ENCODE measurements around the gene RBMX2.
A peak's percentile ranks its signal among the peaks of the same experiment; 100 is the strongest.
"Not testable (repeated sequence)": the region's sequence is repeated elsewhere in the genome, so short reads cannot be mapped to it uniquely, and the experiment has no call there.

RBMX2 gene, protein sequence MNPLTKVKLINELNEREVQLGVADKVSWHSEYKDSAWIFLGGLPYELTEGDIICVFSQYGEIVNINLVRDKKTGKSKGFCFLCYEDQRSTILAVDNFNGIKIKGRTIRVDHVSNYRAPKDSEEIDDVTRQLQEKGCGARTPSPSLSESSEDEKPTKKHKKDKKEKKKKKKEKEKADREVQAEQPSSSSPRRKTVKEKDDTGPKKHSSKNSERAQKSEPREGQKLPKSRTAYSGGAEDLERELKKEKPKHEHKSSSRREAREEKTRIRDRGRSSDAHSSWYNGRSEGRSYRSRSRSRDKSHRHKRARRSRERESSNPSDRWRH

DNA sequence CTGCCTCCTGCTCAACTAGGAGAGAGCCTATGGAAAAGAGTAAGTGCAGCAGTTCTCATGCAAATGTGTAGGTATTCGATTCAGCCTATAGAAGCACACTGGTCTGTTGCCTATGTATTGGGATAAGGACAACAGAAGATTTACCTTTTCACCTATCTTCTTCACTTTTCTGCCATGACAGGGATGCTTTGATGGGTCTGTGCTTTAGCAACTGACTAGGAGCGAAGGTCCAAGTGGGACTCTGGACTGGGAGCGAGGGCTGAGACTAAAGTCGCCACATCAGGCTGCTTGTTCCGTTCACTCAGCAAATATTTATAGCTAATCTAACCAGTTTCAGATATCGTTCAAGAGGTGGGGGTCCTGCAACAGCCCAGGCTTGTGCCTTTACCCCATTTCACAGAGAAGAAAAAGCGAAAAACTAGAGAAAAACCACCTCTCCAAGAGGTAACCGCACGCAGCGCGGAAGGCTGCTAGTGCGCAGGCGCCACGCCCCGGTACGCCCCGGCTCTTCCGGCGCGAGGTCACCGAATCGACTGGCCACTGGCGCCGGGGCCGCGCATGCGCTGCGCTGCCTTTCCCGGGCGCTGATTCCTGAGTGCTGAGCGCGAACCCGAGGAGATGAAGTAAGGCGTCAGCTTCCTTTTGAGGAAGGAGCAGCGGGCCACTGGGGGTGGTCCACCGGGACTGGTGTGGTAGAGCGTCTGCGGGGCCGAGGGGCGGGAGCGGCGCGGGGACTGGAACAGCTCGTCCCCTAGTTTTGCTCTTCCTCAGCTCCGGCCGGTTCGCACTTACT lies at the start of gene RBMX2:
RBMX2 (plus strand) TSS at position 573 of the 793 bp plus-strand sequence; CDS start at position 619, 46 bp downstream.
- peak; percentile 61 for DNase-seq

DNA sequence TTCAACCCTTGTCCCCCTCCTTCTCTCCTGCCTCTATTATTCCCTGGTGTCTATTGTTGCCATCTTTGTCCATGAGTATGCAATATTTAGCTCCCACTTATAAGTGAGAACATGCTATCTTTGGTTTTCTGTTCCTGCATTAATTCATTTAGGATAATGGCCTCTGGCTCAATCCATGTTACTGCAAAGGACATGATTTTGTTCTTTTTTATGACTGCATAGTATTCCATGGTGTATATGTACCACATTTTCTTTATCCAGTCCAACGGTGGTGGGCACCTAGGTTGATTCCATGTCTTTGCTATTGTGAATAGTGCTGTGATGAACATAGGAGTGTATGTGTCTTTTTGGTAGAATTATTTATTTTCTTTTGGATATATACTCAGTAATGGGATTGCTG lies 49.7 kb upstream of the RBMX2 start:
- DNase-seq: not testable (repeated sequence)

DNA sequence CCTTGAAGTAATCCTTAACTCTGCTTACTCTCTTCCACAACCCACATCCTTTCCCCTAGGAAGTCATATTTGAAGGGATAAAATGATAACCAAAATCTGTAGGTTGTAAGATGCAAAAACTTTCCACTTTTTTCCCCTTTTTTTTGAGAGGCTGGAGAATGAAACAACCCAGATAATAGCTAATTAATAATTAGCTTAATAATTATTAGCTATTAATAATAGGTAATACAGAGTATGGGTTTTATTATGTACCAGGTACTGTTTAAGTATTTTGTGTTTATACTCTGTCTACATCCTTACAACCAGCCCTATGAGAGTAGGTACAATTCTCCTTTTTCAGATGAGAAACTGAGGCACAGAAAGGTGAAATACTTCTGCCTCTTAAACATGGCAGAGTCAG lies 25.7 kb upstream of the RBMX2 start:
- DNase-seq: no peak

DNA sequence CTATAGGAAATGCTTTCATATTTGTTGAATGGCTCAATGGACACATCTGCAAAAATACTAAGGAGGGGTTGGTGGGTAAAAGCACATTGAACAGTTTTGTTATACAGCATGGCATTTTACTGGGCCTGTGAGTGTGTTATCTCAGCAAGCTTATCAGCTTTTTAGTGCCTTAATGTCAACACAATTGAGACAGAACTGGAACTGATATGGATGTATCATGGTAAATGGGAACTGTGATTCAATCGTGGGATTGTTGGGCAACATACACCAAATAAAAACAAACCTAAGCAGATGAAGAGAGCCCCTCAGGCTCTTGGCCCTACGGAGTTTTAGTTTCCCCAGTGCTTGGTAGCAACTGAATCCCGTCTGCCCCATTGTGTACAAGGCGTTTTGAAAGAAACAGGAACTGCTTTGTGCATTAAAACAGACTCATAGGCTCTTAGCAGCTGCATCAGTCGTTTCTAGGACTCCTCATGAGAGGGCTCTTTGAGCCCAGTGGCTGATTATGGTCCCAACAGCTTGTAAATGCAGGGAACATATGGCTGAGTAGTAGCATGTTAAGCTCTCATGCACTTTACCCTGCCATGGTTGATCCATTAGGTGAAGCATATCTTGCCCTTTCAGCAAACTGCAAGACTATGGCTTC lies 23.6 kb upstream of the RBMX2 start:
- DNase-seq: no peak

DNA sequence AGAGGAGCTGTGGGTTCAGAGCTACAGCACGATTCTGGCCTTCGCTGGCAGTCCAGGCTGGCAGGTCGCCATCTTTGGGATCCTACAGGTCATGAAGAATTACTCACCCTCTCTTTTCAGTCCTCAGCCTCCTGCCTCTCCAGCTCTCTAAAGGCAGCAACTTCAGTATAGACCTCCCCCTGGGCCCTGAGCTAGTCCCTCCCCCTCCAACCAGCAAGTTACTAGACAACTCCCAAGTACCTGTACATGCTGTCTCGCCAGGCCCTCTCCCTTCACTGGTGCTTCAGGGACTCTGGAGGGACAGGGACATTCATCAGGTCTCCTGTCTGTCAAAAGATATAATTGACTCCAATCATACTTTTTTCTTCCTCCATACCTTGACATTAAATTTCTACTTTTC lies 16.3 kb upstream of the RBMX2 start, which contains the start of gene GPR119:
GPR119 (minus strand) TSS at position 155 of the 400 bp plus-strand sequence. CDS start 227 bp downstream, outside the sequence.
- no peak for DNase-seq

DNA sequence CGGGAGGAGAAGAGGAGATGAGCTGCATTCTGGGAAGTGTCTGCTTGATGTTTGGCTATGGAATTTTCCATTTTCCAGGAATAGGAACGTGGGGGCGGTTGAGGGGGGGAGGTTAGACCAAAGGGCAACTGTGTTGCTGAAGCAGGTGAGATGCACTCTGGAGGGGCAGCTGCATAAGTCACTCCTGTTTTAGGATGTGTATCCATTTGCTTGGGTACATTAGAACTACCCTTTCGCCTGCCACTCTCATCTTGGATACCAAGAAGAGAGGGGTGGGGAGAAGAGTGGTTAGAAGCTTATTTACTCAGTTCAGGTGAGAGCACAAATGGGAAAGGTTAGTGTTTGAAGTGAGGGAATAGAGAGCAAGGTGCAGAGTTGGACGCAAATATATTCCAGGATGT lies 15.4 kb upstream of the RBMX2 start:
- no peak for DNase-seq

DNA sequence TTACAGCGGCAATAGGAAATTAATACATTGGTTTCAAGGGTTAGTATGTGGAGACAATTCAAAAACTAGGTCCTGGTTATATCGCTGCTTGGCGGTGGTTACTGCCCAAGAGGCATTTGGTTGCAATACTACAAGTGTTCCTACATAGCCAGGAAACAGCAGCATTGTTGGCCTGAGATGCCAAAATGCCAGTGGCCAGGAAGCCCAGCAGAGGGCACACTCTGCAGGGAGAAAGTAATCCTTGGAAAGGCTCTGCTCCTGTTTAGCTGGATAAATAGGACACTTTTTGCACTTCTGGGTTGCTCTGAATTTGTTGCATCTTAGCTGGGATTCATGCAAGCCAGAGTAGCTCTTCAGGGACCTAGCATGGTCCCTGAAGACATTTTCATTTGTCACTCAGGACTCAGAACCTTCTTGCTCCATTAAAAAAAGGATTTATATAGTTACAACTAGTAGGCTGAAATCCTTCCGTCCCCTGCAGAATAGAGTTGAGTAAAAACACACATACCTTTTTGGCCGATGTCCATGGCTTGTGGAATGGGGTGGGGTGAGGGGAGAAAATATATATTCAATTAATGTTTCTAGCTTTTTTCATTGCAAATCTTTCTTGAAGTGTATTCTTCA lies 8.2 kb upstream of the RBMX2 start:
- no peak for DNase-seq

DNA sequence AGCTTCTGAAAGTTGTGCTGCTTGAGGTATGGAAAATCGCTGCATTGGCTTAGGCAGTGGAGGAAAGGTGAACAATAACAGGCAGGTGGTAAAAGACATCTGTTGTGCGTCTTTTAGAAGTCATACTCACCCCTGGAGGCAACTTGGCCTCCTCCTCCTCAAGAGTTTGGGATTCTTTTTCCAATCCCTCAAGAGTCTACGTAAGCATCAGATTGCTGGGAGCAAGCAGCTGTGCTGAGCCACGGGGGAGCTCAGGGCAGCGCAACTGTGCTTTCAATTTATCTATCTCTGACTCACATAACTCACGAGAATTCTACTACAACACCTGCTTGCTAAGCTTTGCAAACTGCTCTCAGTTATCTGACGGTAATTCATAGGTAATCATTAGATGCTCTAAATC lies 6.4 kb upstream of the RBMX2 start:
- DNase-seq: no peak

DNA sequence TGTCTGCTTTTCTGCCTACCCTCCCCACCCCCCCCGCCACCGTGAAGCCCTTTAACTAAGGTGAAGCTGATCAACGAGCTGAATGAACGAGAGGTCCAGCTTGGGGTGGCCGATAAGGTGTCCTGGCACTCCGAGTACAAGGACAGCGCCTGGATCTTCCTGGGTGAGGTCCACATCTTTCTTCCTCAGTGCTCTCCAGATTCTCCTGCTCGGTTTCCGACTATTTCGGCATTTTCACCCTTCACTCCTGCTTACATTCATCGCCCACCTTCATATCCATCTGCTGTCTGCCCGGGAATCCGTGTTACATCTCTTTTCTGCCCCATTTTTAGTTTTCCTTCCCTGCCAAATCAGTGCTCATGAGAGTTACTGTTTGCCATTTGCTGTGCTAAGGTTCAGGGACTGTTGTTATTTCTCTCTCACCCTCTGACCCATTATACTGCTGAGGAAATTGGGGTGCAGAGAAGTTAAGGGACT lies 459 bp downstream of the RBMX2 start:
- no peak for DNase-seq

DNA sequence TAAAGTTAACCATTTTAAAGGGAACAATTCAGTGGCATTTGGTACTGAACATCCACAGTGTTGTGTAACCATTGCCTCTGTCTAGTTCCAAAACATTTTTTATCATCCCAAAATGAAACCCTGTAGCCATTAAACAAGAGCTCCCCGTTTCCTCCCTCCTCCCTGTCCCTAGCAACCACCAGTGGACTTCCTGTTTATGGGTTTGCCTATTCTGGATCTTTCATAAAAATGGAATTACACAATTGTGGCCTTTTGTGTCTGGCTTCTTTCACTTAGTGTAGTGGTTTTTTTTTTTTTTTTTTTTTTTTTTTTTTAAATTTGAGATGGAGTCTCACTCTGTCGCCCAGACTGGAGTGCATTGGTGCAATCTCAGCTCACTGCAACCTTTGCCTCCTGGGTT lies 11.6 kb downstream of the RBMX2 start:
- DNase-seq: no peak

DNA sequence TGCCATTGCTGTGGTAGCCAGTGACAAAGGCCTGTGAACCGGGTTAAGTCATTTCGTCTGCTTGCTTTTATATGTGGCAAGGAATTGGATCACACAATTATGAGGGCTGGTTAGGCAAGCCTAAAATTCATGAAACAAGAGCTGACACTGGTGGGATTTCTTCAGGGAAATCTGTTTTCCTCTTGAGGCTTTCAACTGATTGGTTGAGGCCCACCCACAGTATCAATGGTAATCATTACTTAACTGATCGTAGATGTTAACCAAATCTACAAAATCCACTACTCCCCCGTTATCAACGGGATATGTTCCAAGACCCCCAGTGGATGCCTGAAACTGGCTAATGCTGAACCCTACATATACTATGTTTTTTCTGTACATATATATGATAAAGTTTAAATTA lies 13.0 kb downstream of the RBMX2 start:
- DNase-seq: no peak

DNA sequence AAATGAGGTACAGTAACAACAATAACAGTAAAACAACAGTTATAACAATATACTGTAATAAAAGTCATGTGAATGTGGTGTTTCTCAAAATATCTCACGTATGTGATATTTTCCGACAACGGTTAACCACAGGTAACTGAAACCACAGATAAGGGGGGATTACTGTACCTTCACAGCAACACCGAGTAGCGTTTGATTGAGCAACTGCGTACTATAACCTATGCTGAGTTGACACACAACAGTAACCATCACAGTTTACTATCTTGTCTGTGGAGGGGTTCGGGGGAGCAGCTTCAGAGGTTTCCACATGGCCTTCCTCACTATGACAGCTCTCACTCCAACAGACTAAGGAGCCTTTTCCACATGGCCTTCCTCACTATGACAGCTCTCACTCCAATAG lies 13.4 kb downstream of the RBMX2 start:
- no peak for DNase-seq

DNA sequence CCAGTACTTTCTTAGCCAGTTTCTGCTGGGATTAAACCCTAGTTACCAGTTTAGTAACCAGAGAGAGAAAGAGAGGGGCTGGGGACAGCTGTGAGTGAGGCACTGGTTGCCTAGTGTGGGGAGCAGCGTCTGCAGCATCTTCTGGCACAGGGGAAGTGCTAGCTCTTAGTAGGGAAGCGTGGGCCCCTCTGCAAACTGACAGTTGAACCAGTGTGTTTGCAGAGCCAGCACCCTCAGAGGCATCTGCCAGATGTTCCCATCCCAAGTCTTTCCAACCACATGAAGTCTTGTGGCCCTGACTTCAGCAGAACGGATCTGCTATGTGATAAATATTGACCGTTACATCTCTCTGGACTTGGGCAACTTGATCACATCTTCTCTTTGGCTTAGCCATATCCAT lies 15.0 kb downstream of the RBMX2 start:
- DNase-seq: no peak

DNA sequence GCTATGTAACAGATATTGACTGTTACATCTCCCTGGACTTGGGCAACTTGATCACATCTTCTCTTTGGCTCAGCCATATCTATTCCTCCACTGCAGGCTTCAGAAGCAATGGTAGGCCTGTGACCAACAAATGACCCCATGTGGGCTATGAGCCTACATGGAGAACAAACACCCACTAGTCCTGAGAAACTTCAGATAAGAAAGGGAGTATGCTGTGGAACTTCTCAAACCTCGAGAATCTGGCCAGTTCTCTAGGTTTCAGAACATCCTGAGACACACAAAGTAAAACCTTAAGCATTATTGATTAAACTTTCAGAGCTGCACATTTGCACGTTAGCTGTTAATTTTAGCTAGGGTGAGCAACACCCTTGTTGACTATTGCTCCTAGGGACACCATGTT lies 16.3 kb downstream of the RBMX2 start:
- DNase-seq: no peak

DNA sequence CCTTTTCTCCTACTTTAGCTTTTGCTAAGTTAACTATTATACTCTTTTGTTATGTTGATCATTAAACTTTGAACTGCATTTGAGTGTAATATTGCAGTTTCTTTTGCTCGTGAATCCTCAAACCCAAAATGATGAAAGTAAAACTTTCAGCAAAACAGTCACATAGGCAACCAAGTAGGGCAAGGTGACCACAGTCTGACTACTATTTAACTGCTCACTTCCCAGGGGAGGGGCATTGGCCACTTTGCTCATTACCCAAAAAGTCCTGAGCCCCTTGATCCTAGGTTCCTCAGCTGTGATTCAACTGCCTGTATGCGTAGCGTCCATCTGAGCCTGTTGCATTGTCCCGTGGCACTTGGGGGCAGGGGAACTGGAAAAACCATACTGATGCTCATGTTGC lies 17.0 kb downstream of the RBMX2 start:
- no peak for DNase-seq

DNA sequence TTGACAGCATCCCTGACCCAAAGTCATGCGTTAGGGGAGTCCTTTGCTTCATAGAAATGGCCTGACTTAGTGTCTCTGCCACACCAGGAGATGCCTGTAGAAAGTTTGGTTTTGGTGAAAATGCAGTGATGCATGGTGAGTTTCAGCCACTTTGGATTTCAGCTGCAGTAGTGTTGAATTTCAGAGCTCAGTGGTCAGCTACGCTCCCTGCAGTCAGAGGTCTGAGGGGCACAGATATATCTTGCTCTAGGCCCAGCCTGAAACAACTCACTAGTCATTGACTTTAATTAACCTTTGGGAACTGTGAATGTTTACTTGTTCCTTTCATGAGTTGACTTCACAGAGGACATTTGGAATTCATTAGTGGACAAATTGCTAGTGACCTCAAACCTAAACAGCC lies 17.5 kb downstream of the RBMX2 start:
- DNase-seq: no peak

DNA sequence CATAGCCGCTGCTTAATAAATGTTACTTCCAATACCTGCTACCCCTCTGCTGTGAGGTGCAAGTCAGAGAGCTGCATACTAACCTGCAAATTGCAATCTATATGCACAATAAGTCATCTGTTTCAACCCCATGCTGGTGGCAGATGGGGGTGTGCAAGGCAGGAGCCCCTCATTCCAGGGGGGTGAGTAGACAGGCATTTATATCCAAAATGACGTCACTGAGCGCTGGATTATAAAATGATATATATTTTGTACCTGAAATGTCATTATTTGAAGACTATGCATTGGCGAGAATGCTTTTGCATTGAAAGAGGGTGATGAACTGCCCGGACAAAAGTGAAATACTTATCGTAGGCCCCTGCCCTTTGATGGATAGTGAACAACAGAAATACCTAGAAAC lies 24.7 kb downstream of the RBMX2 start:
- no peak for DNase-seq

DNA sequence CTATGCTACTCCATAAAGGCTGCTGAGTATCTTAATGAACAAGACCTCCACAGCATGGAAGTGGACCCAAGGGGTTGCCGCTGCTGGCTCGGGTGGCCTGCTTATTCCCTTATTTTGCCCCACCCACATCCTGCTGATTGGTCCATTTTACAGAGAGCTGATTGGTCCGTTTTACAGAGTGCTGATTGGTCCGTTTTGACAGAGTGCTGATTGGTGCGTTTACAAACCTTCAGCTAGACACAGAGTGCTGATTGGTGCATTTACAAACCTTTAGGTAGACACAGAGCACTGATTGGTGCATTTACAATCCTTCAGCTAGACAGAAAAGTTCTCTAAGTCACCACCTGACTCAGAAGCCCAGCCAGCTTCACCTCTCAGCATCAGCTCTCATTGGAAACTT lies 27.4 kb downstream of the RBMX2 start:
- not testable (repeated sequence) for DNase-seq

DNA sequence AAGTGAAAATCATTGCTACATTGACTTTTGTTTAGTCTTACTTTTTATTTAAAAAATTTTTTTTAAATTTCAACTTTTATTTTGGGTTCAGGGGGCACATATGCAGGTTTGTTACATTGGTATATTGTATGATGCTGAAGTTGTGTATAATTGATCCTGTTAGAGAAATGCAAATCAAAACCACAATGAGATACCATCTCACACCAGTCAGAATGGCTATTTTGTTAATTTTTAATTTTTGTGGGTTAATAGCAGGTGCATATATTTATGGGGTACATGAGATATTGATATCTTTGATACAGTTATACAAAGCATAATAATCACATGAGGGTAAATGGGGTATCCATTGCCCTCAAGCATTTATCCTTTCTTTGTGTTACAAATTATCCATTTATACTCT lies 34.1 kb downstream of the RBMX2 start:
- no peak for DNase-seq

DNA sequence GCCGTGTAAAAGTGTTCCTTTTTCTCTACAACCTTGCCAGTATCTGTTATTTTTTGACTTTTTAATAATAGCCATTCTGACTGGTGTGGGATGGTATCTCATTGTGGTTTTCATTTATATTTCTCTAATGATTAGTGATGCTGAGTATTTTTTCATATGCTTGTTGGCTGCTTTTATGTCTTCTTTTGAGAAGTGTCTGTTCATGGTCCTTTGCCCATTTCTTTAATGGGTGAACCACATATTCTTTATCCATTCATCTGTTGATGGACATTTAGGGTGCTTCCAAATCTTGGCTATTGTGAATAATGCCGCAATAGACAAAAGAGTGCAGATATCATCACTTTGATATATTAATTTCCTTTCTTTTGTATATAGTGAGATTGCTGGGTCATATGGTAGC lies 36.2 kb downstream of the RBMX2 start:
- not testable (repeated sequence) for DNase-seq

DNA sequence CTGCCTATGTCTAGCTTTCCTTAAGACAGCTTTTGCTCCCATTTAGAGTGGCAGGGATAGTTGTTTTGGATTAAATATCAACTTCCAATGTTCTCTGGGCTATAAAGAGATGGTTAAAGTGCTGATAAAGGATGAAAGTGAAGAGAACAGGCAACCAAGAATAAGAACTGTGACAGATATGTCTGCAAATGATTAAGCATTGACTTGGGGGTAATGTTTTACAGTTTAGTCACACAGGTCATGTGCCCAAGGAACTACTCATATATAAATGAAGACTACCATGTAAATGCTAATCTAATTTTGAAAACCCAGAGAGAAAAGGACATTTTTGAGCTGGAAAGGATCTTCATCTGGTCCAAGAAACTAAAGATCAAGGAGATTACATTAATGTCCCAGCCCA lies 42.1 kb downstream of the RBMX2 start:
- DNase-seq: no peak

DNA sequence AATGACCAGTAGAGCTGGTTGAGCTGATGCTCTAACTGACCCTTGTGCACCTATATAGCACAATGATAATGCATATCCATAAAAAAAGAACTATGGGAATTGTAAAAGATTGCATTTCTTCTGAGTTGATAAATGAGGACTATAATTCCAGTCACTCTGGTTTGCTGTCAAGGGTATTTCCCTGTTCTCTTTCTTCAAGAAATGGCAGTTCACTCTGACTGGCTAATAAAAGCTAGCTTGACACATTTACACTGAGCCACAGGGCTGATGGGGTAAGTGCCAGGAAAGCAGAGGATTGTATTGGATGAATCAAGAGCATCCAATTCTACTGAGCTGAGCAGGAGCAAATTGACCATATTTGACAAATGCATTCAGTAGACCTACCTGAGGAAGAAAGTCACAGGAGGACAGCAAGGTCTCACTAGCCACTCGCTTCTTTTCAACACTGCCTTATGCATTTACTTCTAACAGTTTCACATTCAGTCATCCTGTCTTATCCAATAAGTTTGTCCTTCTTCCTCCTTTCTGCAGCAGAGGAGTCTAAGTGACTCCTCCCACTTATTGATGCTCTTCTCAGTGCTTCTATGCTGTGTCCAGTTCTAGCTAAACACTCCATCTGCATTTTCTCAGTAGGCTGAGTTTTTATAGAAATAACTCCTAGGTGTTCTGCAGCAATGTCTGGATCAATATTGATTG lies 43.0 kb downstream of the RBMX2 start:
- DNase-seq: no peak

DNA sequence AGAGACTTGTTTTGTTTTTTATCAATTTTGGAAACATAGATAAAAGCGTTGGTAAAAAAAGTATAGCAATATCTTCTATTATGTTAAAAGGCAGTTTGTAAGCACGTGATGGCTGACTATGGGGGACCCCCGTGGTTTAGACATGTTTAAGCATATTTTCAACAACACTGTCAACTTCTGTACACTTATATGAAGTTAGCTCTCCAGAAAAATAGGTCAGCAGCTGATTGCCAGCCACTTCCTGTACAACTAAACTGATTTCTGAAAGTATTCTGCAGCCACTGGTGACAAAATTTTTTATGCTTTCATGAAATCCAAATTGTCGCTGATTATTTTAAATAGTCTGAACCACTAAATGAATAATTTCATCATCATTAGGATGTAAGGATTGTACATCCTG lies 45.2 kb downstream of the RBMX2 start:
- DNase-seq: no peak

All from NK-92 treated with Interleukin-12 subunit alpha and Interleukin-12 subunit beta, amount 100 ng/mL, for 24 hours (cell line).